Endodermal cell (in vitro differentiated cells): ENCODE data around the gene GDI2. TPM values are rescaled to one million over a fixed set of nuclear protein-coding genes. Genes with fewer than 3 reads are reported as not detected.
"Not testable (repeated sequence)": the region's sequence is repeated elsewhere in the genome, so short reads cannot be mapped to it uniquely, and the experiment has no call there.

Experiments
- DNase-seq: peaks from one replicate; pipeline ENCODE4 v3.0.0-alpha.2; 2017
- H3K27ac ChIP-seq: 2 replicates; pipeline ENCODE4 v1.5.1; 2013; ENCODE audit warnings: mild to moderate bottlenecking, low read depth, low read length, moderate library complexity
- H3K27me3 ChIP-seq: 2 replicates; pipeline ENCODE4 v1.6.1; 2013; ENCODE audit warnings: mild to moderate bottlenecking, low read length, moderate library complexity; ENCODE audit not compliant: insufficient read depth, control insufficient read depth, poor library complexity, severe bottlenecking
- H3K36me3 ChIP-seq: 2 replicates; pipeline ENCODE4 v1.7.0; 2013; ENCODE audit warnings: mild to moderate bottlenecking, low read length, moderate library complexity; ENCODE audit not compliant: control insufficient read depth, insufficient read depth
- H3K4me1 ChIP-seq: one replicate; pipeline ENCODE4 v1.7.0; 2013; ENCODE audit warnings: low read length; ENCODE audit not compliant: control insufficient read depth, insufficient read depth
- H3K4me3 ChIP-seq: 2 replicates; pipeline ENCODE4 v1.5.1; 2013; ENCODE audit warnings: mild to moderate bottlenecking, low read length, moderate library complexity
- H3K9ac ChIP-seq: 2 replicates; pipeline ENCODE4 v1.6.1; 2013; ENCODE audit warnings: mild to moderate bottlenecking, low read length, moderate library complexity; ENCODE audit not compliant: poor library complexity, severe bottlenecking; ENCODE audit errors: extremely low read depth
- H3K9me3 ChIP-seq: 2 replicates; pipeline ENCODE4 v1.6.1; 2013; ENCODE audit warnings: mild to moderate bottlenecking, low read length, moderate library complexity; ENCODE audit not compliant: control insufficient read depth
- H3K27ac Mint-ChIP-seq: 2 replicates; pipeline ENCODE4 v1.8.0; 2020; ENCODE audit warnings: mixed read lengths
- H3K27me3 Mint-ChIP-seq: 2 replicates; pipeline ENCODE4 v1.8.0; 2021; ENCODE audit warnings: mild to moderate bottlenecking, mixed read lengths; ENCODE audit not compliant: insufficient read depth
- H3K36me3 Mint-ChIP-seq: 2 replicates; pipeline ENCODE4 v1.8.0; 2020; ENCODE audit warnings: low read depth, mixed read lengths
- H3K4me1 Mint-ChIP-seq: 2 replicates; pipeline ENCODE4 v1.8.0; 2020; ENCODE audit warnings: mixed read lengths
- H3K4me3 Mint-ChIP-seq: 2 replicates; pipeline ENCODE4 v1.8.0; 2020; ENCODE audit warnings: mild to moderate bottlenecking, moderate library complexity, mixed read lengths
- H3K9me3 Mint-ChIP-seq: 2 replicates; pipeline ENCODE4 v1.8.0; 2020; ENCODE audit warnings: mild to moderate bottlenecking, mixed read lengths
- WGBS, 2 experiments: methylation state at CpG; one replicate each; pipeline versions ENCODE4 v1.1.5 to v1.1.7; 2013; ENCODE audit warnings: missing lambda C conversion rate in 2 of 2, mixed read lengths in 1 of 2; ENCODE audit not compliant: insufficient coverage in 1 of 2, insufficient read length in 1 of 2; 5-methylcytosine and 5-hydroxymethylcytosine counted together
- total RNA-seq, 2 donors: library from RNA; stranded (reverse); fragmentation: NEBNext Ultra II Directional in 1 of 2; extraction: Animal tissue kit (Norgen Biotek cat#: 25700) in 1 of 2; gene quantifications; 2 replicates in 1 of 2; 3 replicates in 1 of 2; pipeline ENCODE4 v1.2.1, GENCODE V29; 2021
- TF ChIP-seq, protein P1 (sequence below): fragments of 200-600 bp; sonication (generic); conservative IDR thresholded peaks from 2 replicates; pipeline ENCODE4 v1.5.0; 2021; ENCODE audit warnings: antibody characterized with exemption, mild to moderate bottlenecking

Gene GDI2
- total RNA-seq, 2 donors from 2014 or later = 299 to 337 TPM

DNA sequence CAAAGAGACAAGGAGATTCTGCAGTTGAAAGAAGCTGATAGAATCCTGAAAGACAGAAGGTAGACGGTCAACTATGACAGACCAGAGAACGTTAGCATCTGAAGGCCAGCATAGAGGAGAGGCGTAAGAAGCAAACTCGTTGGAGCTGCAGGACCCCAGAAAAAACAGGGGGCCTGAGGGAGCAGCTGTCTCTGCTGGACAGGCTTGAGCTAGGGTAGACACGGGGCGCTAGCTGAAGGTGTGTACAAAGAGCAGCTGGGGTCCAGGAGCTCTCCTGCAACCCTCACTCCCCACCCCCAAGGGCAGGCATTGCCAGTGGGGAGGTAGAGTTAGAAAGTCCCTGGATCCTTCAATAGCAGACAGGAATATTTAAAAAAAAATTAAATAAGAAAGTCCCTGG lies 14.6 kb upstream of the GDI2 start:
- Histone ChIP-seq H3K27me3 (no peaks in the 10 kb centered on the region), H3K9ac (no peak overlapping the region), H3K4me3 (no peak overlapping the region), H3K36me3 (no peaks in the 10 kb centered on the region), H3K4me1 (no peaks in the 10 kb centered on the region), H3K27ac (no peak overlapping the region), H3K9me3 (no peaks in the 10 kb centered on the region)
- no peak for DNase-seq
- no peaks in the 10 kb centered on the region for H3K36me3 Mint-ChIP-seq
- TF ChIP-seq, protein P1, sequence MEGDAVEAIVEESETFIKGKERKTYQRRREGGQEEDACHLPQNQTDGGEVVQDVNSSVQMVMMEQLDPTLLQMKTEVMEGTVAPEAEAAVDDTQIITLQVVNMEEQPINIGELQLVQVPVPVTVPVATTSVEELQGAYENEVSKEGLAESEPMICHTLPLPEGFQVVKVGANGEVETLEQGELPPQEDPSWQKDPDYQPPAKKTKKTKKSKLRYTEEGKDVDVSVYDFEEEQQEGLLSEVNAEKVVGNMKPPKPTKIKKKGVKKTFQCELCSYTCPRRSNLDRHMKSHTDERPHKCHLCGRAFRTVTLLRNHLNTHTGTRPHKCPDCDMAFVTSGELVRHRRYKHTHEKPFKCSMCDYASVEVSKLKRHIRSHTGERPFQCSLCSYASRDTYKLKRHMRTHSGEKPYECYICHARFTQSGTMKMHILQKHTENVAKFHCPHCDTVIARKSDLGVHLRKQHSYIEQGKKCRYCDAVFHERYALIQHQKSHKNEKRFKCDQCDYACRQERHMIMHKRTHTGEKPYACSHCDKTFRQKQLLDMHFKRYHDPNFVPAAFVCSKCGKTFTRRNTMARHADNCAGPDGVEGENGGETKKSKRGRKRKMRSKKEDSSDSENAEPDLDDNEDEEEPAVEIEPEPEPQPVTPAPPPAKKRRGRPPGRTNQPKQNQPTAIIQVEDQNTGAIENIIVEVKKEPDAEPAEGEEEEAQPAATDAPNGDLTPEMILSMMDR = no peak
- H3K4me1 Mint-ChIP-seq = peaks cover 3% of the 10 kb centered on the region
- WGBS, 2 experiments = 90 to 91% methylated on average over 3 to 6 of the region's 6 CpGs
- no peaks in the 10 kb centered on the region for H3K27me3 Mint-ChIP-seq
- no peak overlapping the region for H3K4me3 Mint-ChIP-seq
- no peak overlapping the region for H3K27ac Mint-ChIP-seq
- H3K9me3 Mint-ChIP-seq = no peaks in the 10 kb centered on the region

DNA sequence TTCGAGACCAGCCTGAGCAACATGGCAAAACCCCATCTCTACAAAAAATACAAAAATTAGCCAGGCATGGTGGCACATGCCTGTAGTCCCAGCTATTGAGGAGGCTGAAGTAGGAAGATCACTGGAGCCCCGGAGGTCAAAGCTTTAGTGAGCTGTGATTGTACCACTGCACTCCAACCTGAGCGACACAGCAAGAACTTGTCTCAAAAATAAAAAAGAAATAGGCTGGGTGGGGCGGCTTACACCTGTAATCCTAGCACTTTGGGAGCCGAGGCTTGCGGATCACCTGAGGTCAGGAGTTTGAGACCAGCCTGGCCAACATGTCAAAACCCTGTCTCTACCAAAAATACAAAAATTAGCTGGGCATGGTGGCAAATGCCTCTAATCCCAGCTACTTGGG lies 13.3 kb upstream of the GDI2 start:
- not testable (repeated sequence) for H3K27ac ChIP-seq, H3K9me3 ChIP-seq, H3K27me3 Mint-ChIP-seq, H3K4me3 Mint-ChIP-seq, H3K4me1 ChIP-seq, H3K4me3 ChIP-seq, H3K36me3 ChIP-seq, H3K9me3 Mint-ChIP-seq, H3K27me3 ChIP-seq, H3K9ac ChIP-seq, DNase-seq, H3K4me1 Mint-ChIP-seq, H3K36me3 Mint-ChIP-seq, H3K27ac Mint-ChIP-seq
- 84 to 89% methylated on average over 5 to 6 of the region's 6 CpGs for WGBS, 2 experiments

DNA sequence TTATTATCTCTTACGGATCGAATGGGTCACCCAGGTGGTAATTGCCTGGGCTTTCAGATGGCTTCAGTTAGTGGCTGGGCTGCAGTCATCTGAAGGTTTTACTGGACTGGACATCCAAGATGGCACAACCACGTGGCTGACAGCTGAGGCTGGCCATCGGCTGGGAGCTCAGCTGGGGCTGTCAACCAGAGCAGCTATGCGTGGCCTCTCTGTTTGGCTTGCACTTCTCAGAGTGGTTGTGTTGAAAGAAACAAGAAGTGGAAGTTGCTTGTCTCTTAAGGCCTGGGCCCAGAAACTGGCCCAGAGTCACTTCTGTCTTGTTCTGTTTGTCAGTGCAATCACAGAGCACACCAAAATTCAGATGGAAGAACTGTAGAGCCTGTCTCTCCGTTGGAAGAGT lies 5.7 kb upstream of the GDI2 start:
- Histone ChIP-seq H3K27me3 (no peaks in the 10 kb centered on the region), H3K36me3 (no peaks in the 10 kb centered on the region), H3K4me3 (no peak overlapping the region), H3K9ac (no peak overlapping the region), H3K4me1 (peaks cover 3% of the 10 kb centered on the region), H3K27ac (no peak overlapping the region), H3K9me3 (no peaks in the 10 kb centered on the region)
- H3K27ac Mint-ChIP-seq = no peak overlapping the region
- WGBS, 2 experiments = 93 to 100% methylated on average over 4 to 6 of the region's 6 CpGs
- TF ChIP-seq, protein P1 = no peak
- DNase-seq = no peak
- peaks cover 5% of the 10 kb centered on the region for H3K4me1 Mint-ChIP-seq
- H3K27me3 Mint-ChIP-seq = peaks cover 4% of the 10 kb centered on the region
- no peak overlapping the region for H3K4me3 Mint-ChIP-seq
- no peaks in the 10 kb centered on the region for H3K9me3 Mint-ChIP-seq
- peaks cover 2% of the 10 kb centered on the region for H3K36me3 Mint-ChIP-seq

DNA sequence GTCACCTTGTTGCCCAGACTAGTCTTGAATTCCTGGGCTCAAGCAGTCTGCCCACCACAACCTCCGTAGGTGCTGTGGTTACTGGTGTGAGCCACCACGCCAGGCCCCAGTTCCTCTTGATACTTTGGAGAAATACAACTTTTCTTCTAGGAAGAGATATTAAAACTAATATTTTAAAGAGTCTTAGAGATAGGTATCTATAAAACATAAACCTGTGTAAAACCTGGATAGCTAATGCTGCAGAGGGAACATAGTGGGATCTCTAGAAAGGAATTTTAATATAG lies 4.8 kb upstream of the GDI2 start:
- WGBS, 2 experiments = 80 to 100% methylated on average over 1 to 2 of the region's 2 CpGs
- Mint-ChIP-seq H3K36me3 (peaks cover 2% of the 10 kb centered on the region), H3K4me3 (no peak overlapping the region), H3K9me3 (no peaks in the 10 kb centered on the region), H3K4me1 (peaks cover 5% of the 10 kb centered on the region), H3K27me3 (peaks cover 4% of the 10 kb centered on the region), H3K27ac (no peak overlapping the region)
- DNase-seq = no peak
- Histone ChIP-seq H3K4me3 (no peak overlapping the region), H3K4me1 (peaks cover 3% of the 10 kb centered on the region), H3K36me3 (no peaks in the 10 kb centered on the region), H3K9me3 (no peaks in the 10 kb centered on the region), H3K27me3 (no peaks in the 10 kb centered on the region), H3K9ac (no peak overlapping the region), H3K27ac (no peak overlapping the region)
- TF ChIP-seq, protein P1 = no peak
